HG02571 (cell line): Measurements from ENCODE around the gene S100A6.
"Not testable (repeated sequence)": the region's sequence is repeated elsewhere in the genome, so short reads cannot be mapped to it uniquely, and the experiment has no call there.

Experiments used
- ATAC-seq: cut with Tn5 transposase; IDR thresholded peaks from one replicate; pipeline ENCODE4 v1.9.1; 2021; ENCODE audit warnings: mild to moderate bottlenecking, moderate library complexity; ENCODE audit not compliant: unreplicated experiment

The S100A6 gene

DNA sequence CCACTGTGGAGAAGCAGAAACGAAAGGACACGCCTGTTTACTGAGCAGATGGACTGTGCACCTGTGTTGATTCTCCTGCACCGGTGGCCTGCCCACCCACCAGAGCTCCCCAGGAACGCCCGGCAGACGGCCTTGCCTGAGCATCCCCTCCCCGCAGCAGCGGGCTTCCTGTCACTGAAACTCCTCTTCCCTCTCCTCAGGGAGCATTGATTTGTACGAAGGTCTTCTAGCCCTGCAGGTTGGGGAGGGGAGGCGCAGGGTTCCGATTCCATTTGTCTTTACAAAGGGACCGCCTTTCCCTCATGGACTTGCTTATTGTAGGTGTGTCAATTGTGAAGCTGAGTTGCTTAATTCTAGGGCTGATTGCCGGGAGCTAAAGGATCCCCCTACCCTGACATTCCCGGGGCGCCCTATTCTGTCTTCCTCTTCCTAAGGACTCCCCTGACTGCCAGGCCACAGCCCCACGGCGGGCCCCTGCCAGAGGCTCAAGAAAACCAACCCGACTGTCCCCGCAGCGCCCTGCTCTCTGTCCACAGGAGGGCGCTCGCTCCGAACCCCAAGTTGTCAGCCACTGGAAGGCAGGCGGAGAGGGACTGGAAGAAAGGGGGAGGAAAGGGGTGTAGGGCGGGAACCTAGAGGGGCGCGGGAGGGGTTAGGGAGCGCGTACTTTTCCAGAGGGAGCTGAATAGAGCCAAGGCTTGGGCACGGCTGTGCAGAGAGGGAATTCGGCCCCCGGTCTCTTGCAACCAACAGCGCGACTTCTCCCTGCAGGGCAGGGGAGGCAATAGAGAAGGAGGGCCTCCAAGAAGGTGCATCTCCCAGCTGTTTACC is 2.8 kb downstream of the S100A6 start:
- ATAC-seq: no peak

DNA sequence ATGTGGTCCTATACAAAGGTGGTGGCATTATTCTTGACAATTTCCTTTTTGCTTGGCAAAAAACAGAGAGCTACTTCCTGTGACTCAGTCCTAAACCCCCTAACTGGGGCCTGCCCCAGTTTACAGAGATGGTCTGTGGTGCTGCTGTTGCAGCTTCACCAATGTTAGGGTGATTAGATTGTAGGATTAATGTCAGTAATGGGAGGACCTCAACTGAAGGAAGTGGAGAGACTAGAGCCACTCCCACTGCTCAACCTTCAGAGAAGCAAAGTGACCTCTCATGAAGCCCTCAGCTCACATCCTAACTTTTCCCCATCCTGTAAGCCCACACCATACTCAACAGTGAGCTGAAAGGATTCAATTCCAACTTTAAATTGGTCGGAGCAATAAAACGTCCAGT is 3.6 kb downstream of the S100A6 start:
- no peak for ATAC-seq

DNA sequence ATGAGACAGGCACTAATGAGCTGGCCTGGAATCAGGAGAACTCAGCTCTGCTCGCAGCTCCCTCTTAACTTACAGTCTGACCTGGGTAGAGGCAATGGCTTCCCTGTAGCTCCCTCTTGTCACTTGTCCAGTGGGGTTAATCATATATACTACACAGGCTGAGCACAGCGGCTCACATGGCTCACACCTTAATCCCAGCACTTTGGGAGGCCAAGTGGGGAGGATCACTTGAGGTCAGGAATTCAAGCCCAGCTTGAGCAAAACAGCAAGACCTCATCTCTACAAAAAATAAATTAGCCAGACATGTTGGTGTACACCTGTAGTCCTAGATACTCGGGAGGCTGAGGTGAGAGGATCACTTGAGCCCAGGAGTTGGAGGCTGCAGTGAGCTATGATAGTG is 4.2 kb downstream of the S100A6 start:
- ATAC-seq: no peak

GRCh38 chr1:153527683-153528040 is 8.1 kb downstream of the S100A6 start:
- no peak for ATAC-seq

DNA sequence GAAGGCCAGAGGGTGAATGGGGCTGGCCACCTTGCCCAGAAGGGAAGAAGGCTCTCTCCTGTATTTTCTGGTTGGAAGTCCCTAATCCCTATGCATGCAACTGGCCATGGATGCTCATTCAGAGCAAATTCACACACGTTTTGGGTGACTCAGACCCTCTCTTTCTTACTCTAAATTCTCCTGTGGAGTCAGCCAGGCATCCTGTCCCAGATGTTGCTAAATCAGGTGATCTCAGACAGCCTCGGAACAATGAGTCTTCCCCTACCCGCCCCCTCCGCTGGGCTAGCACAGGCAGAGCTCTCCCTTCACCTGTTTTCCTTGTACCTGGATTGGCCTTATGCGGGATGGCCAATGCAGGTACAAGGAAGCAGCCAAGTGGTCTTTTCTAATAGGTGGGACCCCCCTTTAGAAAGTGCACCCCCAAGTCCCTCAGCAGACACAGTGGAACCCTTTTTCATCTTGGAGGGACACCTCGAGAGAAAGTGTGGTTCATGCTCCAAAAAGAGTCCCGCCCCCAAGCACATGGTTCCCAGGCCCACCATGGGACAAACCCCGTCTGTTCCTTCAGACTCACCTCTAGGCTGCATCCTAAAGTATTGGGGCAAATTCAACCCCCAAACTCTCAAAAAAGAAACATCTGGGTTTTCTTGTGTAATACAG is 8.6 kb downstream of the S100A6 start:
- ATAC-seq: no peak

- no peak for ATAC-seq
These were observed 9.7 kb downstream of the S100A6 start for GRCh38 chr1:153526132-153526543.

DNA sequence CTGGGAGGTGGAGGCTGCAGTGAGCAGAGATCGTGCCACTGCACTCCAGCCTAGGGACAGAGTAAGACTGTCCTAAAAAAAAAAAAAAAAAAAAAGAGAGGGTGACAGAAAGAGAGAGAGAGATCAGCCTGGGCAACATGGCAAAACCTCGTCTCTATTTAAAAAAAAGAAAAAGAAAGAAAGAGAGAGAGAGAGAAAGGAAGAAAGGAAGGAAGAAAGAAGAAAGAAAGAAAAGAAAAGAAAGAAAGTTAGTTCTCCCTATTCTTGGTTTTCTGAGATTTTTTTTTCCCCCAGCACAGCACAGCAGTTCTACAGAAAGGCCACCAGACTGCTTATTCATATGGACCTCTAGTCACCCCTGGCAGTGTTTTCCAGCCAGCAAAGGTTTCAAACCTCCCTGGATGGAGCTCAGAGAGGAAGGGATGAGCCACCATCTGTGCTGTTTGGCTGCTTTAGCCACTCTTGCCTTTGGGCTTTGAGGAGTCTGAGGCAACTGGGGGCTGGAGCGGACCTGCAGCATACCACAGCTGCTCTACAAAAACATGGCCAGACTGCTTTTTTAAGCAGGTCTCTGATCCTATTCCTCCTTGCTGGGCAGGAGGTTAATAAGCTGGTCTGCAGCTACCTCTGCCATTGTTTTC is 10.6 kb downstream of the S100A6 start:
- ATAC-seq: no peak

DNA sequence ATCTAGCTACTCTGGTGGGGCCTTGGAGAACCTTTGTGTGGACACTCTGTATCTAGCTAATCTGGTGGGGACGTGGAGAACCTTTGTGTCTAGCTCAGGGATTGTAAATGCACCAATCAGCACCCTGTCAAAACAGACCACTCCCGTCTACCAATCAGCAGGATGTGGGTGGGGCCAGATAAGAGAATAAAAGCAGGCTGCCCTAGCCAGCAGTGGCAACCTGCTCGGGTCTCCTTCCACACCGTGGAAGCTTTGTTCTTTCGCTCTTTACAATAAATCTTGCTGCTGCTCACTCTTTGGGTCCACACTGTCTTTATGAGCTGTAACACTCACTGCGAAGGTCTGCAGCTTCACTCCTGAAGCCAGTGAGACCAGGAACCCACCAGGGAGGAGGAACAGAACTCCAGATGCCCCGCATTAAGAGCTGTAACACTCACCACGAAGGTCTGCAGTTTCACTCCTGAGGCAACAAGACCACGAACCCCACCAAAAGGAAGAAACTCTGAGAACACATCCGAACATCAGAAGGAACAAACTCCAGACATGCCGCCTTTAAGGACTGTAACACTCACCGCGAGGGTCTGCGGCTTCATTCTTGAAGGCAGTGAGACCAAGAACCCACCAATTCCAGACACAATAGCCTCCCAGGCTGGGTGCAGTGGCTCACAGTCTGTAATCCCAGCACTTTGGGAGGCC is 13.3 kb downstream of the S100A6 start:
- not testable (repeated sequence) for ATAC-seq

DNA sequence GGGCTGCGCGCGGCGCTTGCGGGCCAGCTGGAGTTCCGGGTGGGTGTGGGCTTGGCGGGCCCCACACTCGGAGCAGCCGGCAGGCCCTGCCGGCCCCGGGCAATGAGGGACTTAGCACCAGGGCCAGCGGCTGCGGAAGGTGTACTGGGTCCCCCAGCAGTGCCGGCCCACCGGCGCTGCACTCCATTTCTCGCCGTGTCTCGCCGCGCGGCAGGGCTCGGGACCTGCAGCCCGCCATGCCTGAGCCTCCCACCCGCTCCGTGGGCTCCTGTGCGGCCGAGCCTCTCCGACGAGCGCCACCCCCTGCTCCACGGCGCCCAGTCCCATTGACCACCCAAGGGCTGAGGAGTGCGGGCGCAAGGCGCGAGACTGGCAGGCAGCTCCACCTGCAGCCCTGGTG is 14.0 kb downstream of the S100A6 start:
- not testable (repeated sequence) for ATAC-seq

DNA sequence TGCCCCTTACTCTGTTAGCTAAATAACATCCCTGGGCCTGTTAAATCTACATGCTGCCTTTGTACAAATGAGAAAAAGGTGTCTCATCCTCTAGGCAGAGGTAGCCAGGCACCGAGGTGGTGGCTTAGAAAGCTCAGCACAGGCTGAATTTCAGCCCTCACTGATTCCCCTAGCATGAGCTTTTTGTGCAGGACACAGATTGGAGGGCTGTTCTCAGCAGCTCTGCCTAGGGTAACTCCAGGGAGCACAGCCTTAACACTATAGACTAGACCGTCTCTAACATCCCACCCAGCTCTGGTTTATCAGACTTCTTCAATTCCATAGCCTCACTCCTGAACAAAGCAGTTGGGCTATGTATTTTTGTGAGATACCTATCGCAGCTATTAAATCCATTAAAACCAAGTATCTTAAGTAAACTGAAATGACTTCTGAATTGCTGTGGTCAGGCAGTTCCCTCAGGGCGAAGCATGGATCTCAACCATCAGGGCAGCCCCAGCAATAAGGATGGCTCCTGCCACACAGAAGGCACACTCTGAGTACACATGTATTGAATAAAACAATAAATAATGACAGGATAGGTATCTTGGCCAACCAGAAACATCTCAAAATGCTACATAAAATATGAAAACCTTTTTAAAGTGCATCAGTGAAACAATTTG is 14.8 kb downstream of the S100A6 start:
- no peak for ATAC-seq

- not testable (repeated sequence) for ATAC-seq
These were observed 15.6 kb downstream of the S100A6 start for GRCh38 chr1:153520137-153520691.

DNA sequence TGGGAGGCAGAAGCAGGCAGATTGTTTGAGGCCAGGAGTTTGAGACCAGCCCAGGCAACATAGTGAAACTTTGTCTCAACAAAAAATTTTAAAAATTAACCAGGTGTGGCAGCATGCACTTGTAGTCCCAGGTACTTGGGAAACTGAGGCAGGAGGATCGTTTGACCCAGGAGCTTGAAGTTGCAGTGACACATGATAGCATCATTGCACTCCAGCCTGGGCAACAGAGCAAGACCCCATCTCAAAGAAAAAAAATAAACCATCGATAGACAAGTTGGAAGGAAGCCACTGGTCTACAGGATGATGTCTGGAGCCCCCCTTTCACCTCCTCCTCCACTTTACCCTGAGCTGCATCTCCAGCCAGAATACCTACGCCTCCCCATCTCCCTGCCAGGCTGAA is 16.5 kb downstream of the S100A6 start:
- no peak for ATAC-seq

- no peak for ATAC-seq
These were observed 20.0 kb downstream of the S100A6 start for GRCh38 chr1:153515504-153516394.

GRCh38 chr1:153513666-153514065 is 22.1 kb downstream of the S100A6 start:
- ATAC-seq: no peak

DNA sequence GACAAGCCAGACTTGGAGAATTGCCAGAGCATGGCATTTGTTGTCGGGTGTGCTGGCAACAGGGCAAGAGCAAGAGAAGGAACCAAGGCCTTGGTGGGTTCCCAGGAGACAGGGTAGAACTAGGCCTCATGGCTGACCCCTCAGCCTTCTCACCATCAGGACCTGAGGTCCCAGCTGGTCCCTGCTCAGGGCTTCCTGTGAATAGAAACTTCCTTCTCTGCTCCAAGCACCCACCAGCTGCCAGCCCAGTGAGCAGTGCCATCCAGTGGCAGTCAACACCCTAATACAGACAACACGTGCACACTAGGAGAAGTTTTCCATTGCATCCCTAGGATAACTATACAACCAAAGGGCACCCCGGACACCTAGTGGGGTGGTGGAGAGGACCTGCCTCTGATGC is 22.8 kb downstream of the S100A6 start:
- no peak for ATAC-seq

DNA sequence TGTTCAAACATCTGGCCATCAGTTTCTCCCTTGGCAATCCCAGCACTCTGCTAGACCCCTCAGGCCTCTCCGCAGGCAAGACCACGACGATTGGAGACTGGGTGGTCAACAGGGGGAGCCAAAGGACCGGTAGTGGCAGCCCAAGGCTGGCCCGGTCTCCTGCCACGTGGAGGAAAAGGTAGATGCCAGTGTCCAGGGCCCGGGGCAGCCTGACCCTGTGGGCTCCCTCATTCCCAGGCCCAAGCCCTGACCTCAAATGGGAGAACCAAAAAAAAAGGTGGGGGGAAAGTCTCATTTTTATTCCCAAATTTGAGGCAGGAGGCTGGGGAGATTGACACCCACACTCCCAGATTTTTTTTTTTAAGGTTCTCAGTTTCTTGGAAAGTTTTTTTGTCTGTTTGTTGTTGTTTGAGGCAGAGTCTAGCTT is 24.8 kb downstream of the S100A6 start:
- ATAC-seq: no peak

- no peak for ATAC-seq
These were observed 25.9 kb downstream of the S100A6 start for GRCh38 chr1:153509729-153510354.

DNA sequence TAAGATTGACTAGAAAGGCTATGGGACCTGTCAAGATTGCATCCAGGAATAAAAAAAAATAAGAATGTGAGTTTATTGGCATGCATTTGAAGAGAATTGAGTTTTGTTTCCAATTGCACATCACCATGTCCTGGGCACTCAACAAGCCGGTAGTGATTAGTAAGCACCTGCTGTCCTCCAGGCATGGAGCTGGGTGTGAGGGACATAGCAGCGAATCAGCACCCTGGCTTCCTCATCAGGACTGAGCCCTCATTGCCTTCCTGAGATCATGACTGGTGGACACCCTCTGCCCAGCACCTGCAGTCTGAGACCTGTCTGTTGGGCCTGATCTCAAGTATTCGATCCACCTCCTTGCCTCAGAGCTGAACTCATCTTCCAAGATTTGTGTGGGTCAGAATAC is 26.8 kb downstream of the S100A6 start:
- no peak for ATAC-seq

- ATAC-seq: no peak
These were observed 27.7 kb downstream of the S100A6 start for GRCh38 chr1:153507926-153508583.
